ENCODE data around the gene FAM136A. TPM values are rescaled to one million over a fixed set of nuclear protein-coding genes. Genes with fewer than 3 reads are reported as not detected.
"Not testable (repeated sequence)": the region's sequence is repeated elsewhere in the genome, so short reads cannot be mapped to it uniquely, and the experiment has no call there.

The FAM136A gene
- total RNA-seq, 1 donor from 2014 or later = 26.0 TPM

- Histone ChIP-seq H3K27ac (replicated peaks) (peak overlapping the region; percentile 92), H3K27me3 (ENCODE audit: low read depth) (no peaks in the 10 kb centered on the region), H3K4me3 (peak overlapping the region; percentile 100), H3K9me3 (replicated peaks) (no peaks in the 10 kb centered on the region), H3K4me1 (peaks cover 19% of the 10 kb centered on the region), H3K36me3 (peaks cover 34% of the 10 kb centered on the region)
- intact Hi-C loops (cut with micrococcal nuclease) = no loop called here
- TF ChIP-seq, protein P1, sequence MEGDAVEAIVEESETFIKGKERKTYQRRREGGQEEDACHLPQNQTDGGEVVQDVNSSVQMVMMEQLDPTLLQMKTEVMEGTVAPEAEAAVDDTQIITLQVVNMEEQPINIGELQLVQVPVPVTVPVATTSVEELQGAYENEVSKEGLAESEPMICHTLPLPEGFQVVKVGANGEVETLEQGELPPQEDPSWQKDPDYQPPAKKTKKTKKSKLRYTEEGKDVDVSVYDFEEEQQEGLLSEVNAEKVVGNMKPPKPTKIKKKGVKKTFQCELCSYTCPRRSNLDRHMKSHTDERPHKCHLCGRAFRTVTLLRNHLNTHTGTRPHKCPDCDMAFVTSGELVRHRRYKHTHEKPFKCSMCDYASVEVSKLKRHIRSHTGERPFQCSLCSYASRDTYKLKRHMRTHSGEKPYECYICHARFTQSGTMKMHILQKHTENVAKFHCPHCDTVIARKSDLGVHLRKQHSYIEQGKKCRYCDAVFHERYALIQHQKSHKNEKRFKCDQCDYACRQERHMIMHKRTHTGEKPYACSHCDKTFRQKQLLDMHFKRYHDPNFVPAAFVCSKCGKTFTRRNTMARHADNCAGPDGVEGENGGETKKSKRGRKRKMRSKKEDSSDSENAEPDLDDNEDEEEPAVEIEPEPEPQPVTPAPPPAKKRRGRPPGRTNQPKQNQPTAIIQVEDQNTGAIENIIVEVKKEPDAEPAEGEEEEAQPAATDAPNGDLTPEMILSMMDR (IDR thresholded peaks at IDR 0.05; ENCODE audit: borderline replicate concordance) = no peak
- DNase-seq = no peak
These were observed 1.0 kb downstream of the FAM136A start for GRCh38 chr2:70300771-70301343.

- H3K27me3 ChIP-seq (ENCODE audit: low read depth); H3K27ac ChIP-seq (replicated peaks); H3K4me3 ChIP-seq; intact Hi-C loops (cut with micrococcal nuclease); DNase-seq; H3K9me3 ChIP-seq (replicated peaks): not testable (repeated sequence)
- peaks cover 34% of the 10 kb centered on the region for H3K36me3 ChIP-seq
- peaks cover 33% of the 10 kb centered on the region for H3K4me1 ChIP-seq
These were observed 4.0 kb downstream of the FAM136A start for GRCh38 chr2:70297828-70298227.

GRCh38 chr2:70283500-70284191 lies 18.2 kb downstream of the FAM136A start:
- H3K4me1 ChIP-seq = peaks cover 38% of the 10 kb centered on the region

GRCh38 chr2:70282439-70282838 lies 19.4 kb downstream of the FAM136A start:
- Histone ChIP-seq H3K4me1 (peaks cover 47% of the 10 kb centered on the region), H3K9me3 (replicated peaks) (no peaks in the 10 kb centered on the region), H3K27me3 (ENCODE audit: low read depth) (no peaks in the 10 kb centered on the region), H3K27ac (replicated peaks) (peak overlapping the region; percentile 69), H3K4me3 (no peak overlapping the region), H3K36me3 (peaks cover 85% of the 10 kb centered on the region)
- TF ChIP-seq, protein P1 (IDR thresholded peaks at IDR 0.05; ENCODE audit: borderline replicate concordance) = no peak
- intact Hi-C loops (cut with micrococcal nuclease) = no loop called here
- no peak for DNase-seq

More at GRCh38 chr2:70283500-70284191, 18.2 kb downstream of the FAM136A start:
- H3K36me3 ChIP-seq = peaks cover 89% of the 10 kb centered on the region
- DNase-seq = no peak
- H3K27me3 ChIP-seq (ENCODE audit: low read depth) = no peaks in the 10 kb centered on the region
- H3K9me3 ChIP-seq (replicated peaks) = no peaks in the 10 kb centered on the region
- no peak overlapping the region for H3K4me3 ChIP-seq
- TF ChIP-seq, protein P1 (IDR thresholded peaks at IDR 0.05; ENCODE audit: borderline replicate concordance) = no peak
- H3K27ac ChIP-seq (replicated peaks) = peak overlapping the region; percentile 69
- intact Hi-C loops (cut with micrococcal nuclease) = no loop called here

- Histone ChIP-seq H3K4me3 (no peak overlapping the region), H3K4me1 (peaks cover 38% of the 10 kb centered on the region), H3K9me3 (replicated peaks) (no peaks in the 10 kb centered on the region), H3K27ac (replicated peaks) (no peak overlapping the region), H3K36me3 (peaks cover 85% of the 10 kb centered on the region), H3K27me3 (ENCODE audit: low read depth) (no peaks in the 10 kb centered on the region)
- intact Hi-C loops (cut with micrococcal nuclease) = no loop called here
- TF ChIP-seq, protein P1 (IDR thresholded peaks at IDR 0.05; ENCODE audit: borderline replicate concordance) = no peak
- DNase-seq = no peak
These were observed 21.5 kb downstream of the FAM136A start for GRCh38 chr2:70280242-70280798.

GRCh38 chr2:70270323-70270722 lies 31.5 kb downstream of the FAM136A start:
- Histone ChIP-seq H3K4me1 (peaks cover 21% of the 10 kb centered on the region), H3K9me3 (replicated peaks) (no peaks in the 10 kb centered on the region), H3K27ac (replicated peaks) (peak overlapping the region; percentile 27), H3K4me3 (no peak overlapping the region), H3K27me3 (ENCODE audit: low read depth) (no peaks in the 10 kb centered on the region), H3K36me3 (peaks cover 41% of the 10 kb centered on the region)
- intact Hi-C loops (cut with micrococcal nuclease) = no loop called here
- TF ChIP-seq, protein P1 (IDR thresholded peaks at IDR 0.05; ENCODE audit: borderline replicate concordance) = no peak
- DNase-seq = no peak

- DNase-seq; H3K27me3 ChIP-seq (ENCODE audit: low read depth); H3K9me3 ChIP-seq (replicated peaks); intact Hi-C loops (cut with micrococcal nuclease); H3K4me3 ChIP-seq: not testable (repeated sequence)
- H3K36me3 ChIP-seq = peaks cover 39% of the 10 kb centered on the region
- H3K4me1 ChIP-seq = peaks cover 21% of the 10 kb centered on the region
- H3K27ac ChIP-seq (replicated peaks) = peak overlapping the region; percentile 27
These were observed 32.2 kb downstream of the FAM136A start for GRCh38 chr2:70269422-70270302.

- DNase-seq; H3K4me3 ChIP-seq; intact Hi-C loops (cut with micrococcal nuclease); H3K27me3 ChIP-seq (ENCODE audit: low read depth); H3K9me3 ChIP-seq (replicated peaks): not testable (repeated sequence)
- Histone ChIP-seq H3K4me1 (peaks cover 38% of the 10 kb centered on the region), H3K36me3 (peaks cover 59% of the 10 kb centered on the region), H3K27ac (replicated peaks) (peak overlapping the region; percentile 60)
These were observed 34.9 kb downstream of the FAM136A start for GRCh38 chr2:70266925-70267324.

Data from left ventricle myocardium inferior (tissue), 1 donor.